Esophagus squamous epithelium (tissue), 5 donors: ENCODE data around the gene TRMT61A. TPM values are rescaled to one million over a fixed set of nuclear protein-coding genes. Genes with fewer than 3 reads are reported as not detected.

Experiments used
- DNase-seq: peaks from one replicate; lab custom pipeline; 2025; lab: John Stamatoyannopoulos, UW
- H3K27ac ChIP-seq, 4 donors: fragments of 200-600 bp; sonication (generic); one replicate each; pipeline ENCODE4 v1.5.1; 2016 to 2019; ENCODE audit warnings: mild to moderate bottlenecking in 1 of 4
- H3K27me3 ChIP-seq, 4 donors: fragments of 200-600 bp; sonication (generic); 1 replicate in 3 of 4; 2 replicates in 1 of 4; pipeline versions ENCODE4 v1.5.1 to v1.6.0; 2017 to 2021; ENCODE audit warnings: antibody characterized with exemption in 1 of 4
- H3K36me3 ChIP-seq, 3 donors: fragments of 200-600 bp; sonication (generic); one replicate each; pipeline ENCODE4 v1.5.1; 2016 to 2019
- H3K4me1 ChIP-seq, 3 donors: fragments of 200-600 bp; sonication (generic); one replicate each; pipeline ENCODE4 v1.5.1; 2017 to 2019
- H3K4me3 ChIP-seq, 4 donors: fragments of 200-600 bp; sonication (generic); 1 replicate in 3 of 4; 2 replicates in 1 of 4; pipeline ENCODE4 v1.5.1; 2016 to 2019; ENCODE audit warnings: mild to moderate bottlenecking in 2 of 4, moderate library complexity in 1 of 4
- H3K9me3 ChIP-seq, 3 donors: fragments of 200-600 bp; sonication (generic); one replicate each; pipeline ENCODE4 v1.5.1; 2016 to 2019
- POLR2A ChIP-seq, 4 donors: fragments of 450-650 bp; IDR thresholded peaks; one replicate each; pipeline ENCODE4 v1.6.1; 2017; ENCODE audit warnings: antibody characterized with exemption in 4 of 4, mild to moderate bottlenecking in 4 of 4, moderate library complexity in 3 of 4
- WGBS, 2 donors: methylation state at CpG; one replicate each; pipeline ENCODE4 v1.1.5; 2018; 5-methylcytosine and 5-hydroxymethylcytosine counted together
- intact Hi-C: fragments of 100-400 bp; cut with DNase I; formaldehyde crosslinking; loops from one replicate; pipeline ENCODE4 v1.15.0; 2022
- total RNA-seq, 4 donors: library from RNA; depleted of rRNA; stranded (reverse); fragments of >200 nt; gene quantifications; one replicate each; pipeline ENCODE4 v1.1.0, GENCODE V29; 2016
- TF ChIP-seq, protein P1 (sequence below), 6 experiments: fragments of 450-650 bp in 4 of 6; fragments of 200-600 bp in 2 of 6; sonication (generic) in 2 of 6; IDR thresholded peaks; one replicate each; pipeline ENCODE4 v1.5.1; 2016 to 2019; ENCODE audit warnings: antibody characterized with exemption in 6 of 6, mild to moderate bottlenecking in 4 of 6, moderate library complexity in 4 of 6
- donor health status: DM: yes; HTN: yes; CAD: no.

TRMT61A gene
- total RNA-seq, 4 donors from 2014 or later, result 7.7 to 20.6 (median 9.9) TPM

DNA sequence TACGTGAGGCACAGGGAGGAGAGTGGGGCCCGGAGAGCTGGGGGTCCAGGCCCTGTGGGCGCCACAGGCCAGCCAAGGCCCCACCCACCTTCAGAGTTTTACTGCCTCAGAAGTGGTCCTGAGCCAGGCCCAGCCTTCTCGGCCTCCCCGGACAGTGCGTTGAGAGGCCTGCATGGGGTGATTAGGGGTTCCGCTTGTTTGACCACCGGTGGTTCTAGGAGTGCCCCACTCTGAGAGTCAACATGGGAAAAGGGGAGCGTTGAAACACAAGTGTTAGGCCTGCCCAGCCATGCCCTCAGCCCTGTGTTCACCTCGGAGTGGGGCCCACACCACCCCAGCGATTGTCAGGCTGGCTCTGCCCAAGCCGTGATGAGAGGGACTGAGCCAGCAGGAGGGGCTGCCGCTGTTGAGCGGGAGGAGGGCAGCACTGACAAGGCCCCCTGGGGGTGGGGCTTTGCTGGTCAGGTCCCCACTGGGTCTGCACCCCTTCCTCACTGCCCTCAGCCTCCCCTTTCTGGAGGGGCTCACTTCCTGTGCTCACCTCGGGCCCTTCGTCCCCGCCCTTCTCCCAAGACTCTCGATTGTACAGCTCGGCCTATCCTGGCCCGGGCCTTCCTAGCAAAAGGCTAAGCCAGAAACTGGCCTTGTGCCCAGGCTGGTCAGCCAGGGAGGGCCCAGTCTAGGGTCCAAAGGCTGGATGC lies 11.1 kb upstream of the TRMT61A start:
- Histone ChIP-seq H3K4me1 (peaks cover 48 to 96% (median 52%) of the 10 kb centered on the region in 3 donors), H3K27ac (peak overlapping the region; percentile 22 to 93 (median 84)), H3K4me3 (no peak overlapping the region), H3K27me3 (peaks cover 0 to 24% (median 0%) of the 10 kb centered on the region in 4 donors), H3K36me3 (no peaks in the 10 kb centered on the region), H3K9me3 (no peaks in the 10 kb centered on the region)
- no peak for TF ChIP-seq POLR2A (IDR thresholded peaks at IDR 0.05)
- TF ChIP-seq, protein P1, sequence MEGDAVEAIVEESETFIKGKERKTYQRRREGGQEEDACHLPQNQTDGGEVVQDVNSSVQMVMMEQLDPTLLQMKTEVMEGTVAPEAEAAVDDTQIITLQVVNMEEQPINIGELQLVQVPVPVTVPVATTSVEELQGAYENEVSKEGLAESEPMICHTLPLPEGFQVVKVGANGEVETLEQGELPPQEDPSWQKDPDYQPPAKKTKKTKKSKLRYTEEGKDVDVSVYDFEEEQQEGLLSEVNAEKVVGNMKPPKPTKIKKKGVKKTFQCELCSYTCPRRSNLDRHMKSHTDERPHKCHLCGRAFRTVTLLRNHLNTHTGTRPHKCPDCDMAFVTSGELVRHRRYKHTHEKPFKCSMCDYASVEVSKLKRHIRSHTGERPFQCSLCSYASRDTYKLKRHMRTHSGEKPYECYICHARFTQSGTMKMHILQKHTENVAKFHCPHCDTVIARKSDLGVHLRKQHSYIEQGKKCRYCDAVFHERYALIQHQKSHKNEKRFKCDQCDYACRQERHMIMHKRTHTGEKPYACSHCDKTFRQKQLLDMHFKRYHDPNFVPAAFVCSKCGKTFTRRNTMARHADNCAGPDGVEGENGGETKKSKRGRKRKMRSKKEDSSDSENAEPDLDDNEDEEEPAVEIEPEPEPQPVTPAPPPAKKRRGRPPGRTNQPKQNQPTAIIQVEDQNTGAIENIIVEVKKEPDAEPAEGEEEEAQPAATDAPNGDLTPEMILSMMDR (IDR thresholded peaks at IDR 0.05), result no peak
- no peak for DNase-seq
- intact Hi-C loops, result no loop called here
- WGBS, 2 donors, result 23 to 26% methylated on average over 5 to 9 of the region's 20 CpGs

DNA sequence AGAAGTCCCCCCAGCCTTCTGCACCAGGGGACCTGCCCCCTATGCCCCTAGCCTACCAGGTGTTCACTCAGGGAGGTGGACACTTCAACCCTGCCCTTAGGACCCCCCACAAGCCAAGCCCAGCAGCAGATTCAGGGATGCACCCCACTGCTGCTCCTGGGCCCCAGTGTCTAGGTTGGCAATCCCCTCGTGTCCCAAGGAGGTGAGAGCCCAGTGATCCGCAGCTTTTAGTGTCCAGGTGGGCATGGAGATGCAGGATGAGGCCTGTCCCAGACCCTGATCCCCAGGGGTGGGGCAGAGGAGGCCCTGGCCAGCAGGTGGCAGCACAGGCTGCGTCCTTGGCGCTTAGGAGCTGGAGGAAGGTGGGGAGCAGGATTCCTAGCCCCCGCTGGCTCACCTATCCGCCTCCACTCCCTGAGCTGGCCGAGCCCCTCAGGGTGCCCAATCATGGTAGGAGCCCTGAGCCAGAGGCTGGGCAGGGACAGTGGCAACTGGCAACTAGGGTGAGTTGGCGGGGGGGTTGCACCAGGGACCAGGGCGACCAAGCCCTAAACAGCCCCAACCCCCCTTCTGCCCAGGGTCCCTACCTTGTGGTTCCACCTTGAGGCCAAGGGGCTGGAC lies 10.5 kb upstream of the TRMT61A start:
- H3K4me3 ChIP-seq, result no peak overlapping the region
- TF ChIP-seq POLR2A (IDR thresholded peaks at IDR 0.05), result no peak
- TF ChIP-seq, protein P1 (IDR thresholded peaks at IDR 0.05), result peak; percentile 71 to 96 (median 90)
- H3K27me3 ChIP-seq, result peaks cover 0 to 30% (median 0%) of the 10 kb centered on the region in 4 donors
- peaks cover 48 to 95% (median 52%) of the 10 kb centered on the region in 3 donors for H3K4me1 ChIP-seq
- WGBS, 2 donors, result no CpG with 5 or more reads among the region's 9 CpGs
- no peak for DNase-seq
- H3K36me3 ChIP-seq, result no peaks in the 10 kb centered on the region
- H3K27ac ChIP-seq, result peak overlapping the region; percentile 22 to 93 (median 84)
- intact Hi-C loops, result no loop called here
- no peaks in the 10 kb centered on the region for H3K9me3 ChIP-seq

DNA sequence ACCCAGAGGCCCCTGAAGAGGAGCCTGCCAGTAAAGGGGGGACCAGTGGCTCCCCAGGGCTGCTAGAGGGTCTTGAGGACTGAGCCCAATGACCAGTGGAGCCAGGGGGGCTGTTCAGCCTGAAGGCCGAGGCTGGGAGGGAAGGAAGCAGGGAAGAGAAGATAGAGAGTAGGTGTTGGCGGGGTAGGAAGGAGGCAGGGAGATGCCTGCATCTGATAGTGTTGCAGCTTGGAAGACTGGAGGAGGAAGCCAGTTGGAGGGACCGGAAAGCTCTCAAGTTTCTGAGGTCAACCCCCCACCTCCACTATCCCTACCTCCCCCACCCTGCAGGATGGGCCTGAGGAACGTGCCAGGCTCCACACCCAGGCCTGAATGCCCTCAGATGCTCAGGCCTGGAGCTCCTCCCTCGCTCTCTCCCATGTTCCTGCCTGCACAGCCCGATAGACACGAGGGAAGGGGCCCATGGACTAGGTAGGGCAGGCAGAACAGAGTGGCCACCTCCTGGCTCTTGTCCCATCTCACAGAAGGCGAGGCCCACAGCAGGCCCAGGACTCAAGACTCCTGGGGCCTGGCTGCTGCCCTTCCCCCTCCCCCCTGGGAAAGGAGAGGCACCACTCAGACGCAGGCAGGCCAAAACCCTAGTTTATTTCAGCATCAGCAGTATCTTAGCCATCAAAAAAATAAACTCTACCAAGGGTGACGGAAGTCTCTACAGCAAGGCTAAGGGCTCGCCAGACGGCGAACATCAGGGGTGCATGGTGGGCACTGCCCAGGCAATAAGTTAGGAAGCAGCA lies 9.8 kb upstream of the TRMT61A start:
- DNase-seq, result no peak
- TF ChIP-seq POLR2A (IDR thresholded peaks at IDR 0.05), result no peak
- TF ChIP-seq, protein P1 (IDR thresholded peaks at IDR 0.05), result no peak
- H3K27ac ChIP-seq, result peak overlapping the region; percentile 18 to 93 (median 84)
- H3K9me3 ChIP-seq, result no peaks in the 10 kb centered on the region
- intact Hi-C loops, result no loop called here
- no peak overlapping the region for H3K4me3 ChIP-seq
- WGBS, 2 donors, result 29 to 34% methylated on average over 4 to 8 of the region's 13 CpGs
- peaks cover 0 to 30% (median 0%) of the 10 kb centered on the region in 4 donors for H3K27me3 ChIP-seq
- H3K4me1 ChIP-seq, result peaks cover 42 to 88% (median 52%) of the 10 kb centered on the region in 3 donors
- H3K36me3 ChIP-seq, result no peaks in the 10 kb centered on the region

DNA sequence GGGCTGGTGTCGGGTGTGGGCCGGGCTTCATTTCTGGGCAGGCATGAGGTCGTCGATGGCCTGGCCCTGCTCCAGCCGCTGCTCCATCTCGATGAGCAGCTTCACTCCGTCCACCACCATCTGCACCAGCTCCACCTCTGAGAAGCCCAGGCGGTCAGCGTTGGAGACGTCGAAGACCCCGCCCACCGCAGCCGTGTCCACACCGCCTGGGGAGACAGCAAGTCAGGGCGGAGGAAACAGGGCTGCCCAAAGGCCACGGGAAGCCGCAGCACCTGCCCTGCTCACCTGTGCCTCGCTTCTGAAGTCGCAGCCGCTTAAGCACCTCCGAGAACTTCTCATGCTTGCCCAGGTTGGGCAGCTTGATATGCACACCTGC lies 9.2 kb upstream of the TRMT61A start:
- Histone ChIP-seq H3K4me1 (peaks cover 42 to 85% (median 52%) of the 10 kb centered on the region in 3 donors), H3K36me3 (no peaks in the 10 kb centered on the region), H3K27me3 (peaks cover 0 to 30% (median 0%) of the 10 kb centered on the region in 4 donors), H3K4me3 (no peak overlapping the region), H3K9me3 (no peaks in the 10 kb centered on the region), H3K27ac (peak overlapping the region in 3 of 4 donors; percentile 79 to 93 (median 88))
- TF ChIP-seq, protein P1 (IDR thresholded peaks at IDR 0.05), result no peak
- TF ChIP-seq POLR2A (IDR thresholded peaks at IDR 0.05), result no peak
- intact Hi-C loops, result no loop called here
- 46 to 56% methylated on average over 7 to 12 of the region's 22 CpGs for WGBS, 2 donors
- DNase-seq, result no peak
